Skeletal muscle satellite cell (primary cell): ENCODE measurements around the gene TCEA3.

Source experiments
- H3K27me3 ChIP-seq: 2 replicates; pipeline ENCODE4 v1.7.0; 2013; ENCODE audit warnings: low read length; ENCODE audit not compliant: control insufficient read depth, insufficient read depth
- H3K36me3 ChIP-seq: 2 replicates; pipeline ENCODE4 v1.7.0; 2013; ENCODE audit warnings: mild to moderate bottlenecking, control low read depth, low read length; ENCODE audit not compliant: insufficient read depth
- H3K4me1 ChIP-seq: 2 replicates; pipeline ENCODE4 v1.7.0; 2013; ENCODE audit warnings: low read length; ENCODE audit not compliant: control insufficient read depth, insufficient read depth
- H3K4me2 ChIP-seq: 2 replicates; pipeline ENCODE4 v1.7.0; 2013; ENCODE audit warnings: mild to moderate bottlenecking, low read length
- H3K4me3 ChIP-seq: 2 replicates; pipeline ENCODE4 v1.7.0; 2013; ENCODE audit warnings: low read length
- H3K9ac ChIP-seq: 2 replicates; pipeline ENCODE4 v1.7.0; 2013; ENCODE audit warnings: mild to moderate bottlenecking, low read depth, low read length, moderate library complexity
- H3K9me3 ChIP-seq: replicated peaks from 2 replicates; pipeline ENCODE4 v1.7.0; 2013; ENCODE audit warnings: mild to moderate bottlenecking, control low read depth, low read length

Gene TCEA3

GRCh38 chr1:23460519-23460918 lies 36.0 kb upstream of the TCEA3 start:
- H3K9me3 ChIP-seq: no peaks in the 10 kb centered on the region
- H3K9ac ChIP-seq: no peak overlapping the region
- H3K36me3 ChIP-seq: no peaks in the 10 kb centered on the region
- H3K4me1 ChIP-seq: no peaks in the 10 kb centered on the region
- H3K4me2 ChIP-seq: no peak overlapping the region
- peaks cover 4% of the 10 kb centered on the region for H3K27me3 ChIP-seq
- no peak overlapping the region for H3K4me3 ChIP-seq

GRCh38 chr1:23459338-23459757 lies 34.8 kb upstream of the TCEA3 start:
- no peaks in the 10 kb centered on the region for H3K9me3 ChIP-seq
- H3K4me1 ChIP-seq: no peaks in the 10 kb centered on the region
- no peak overlapping the region for H3K4me3 ChIP-seq
- no peak overlapping the region for H3K9ac ChIP-seq
- H3K36me3 ChIP-seq: no peaks in the 10 kb centered on the region
- no peak overlapping the region for H3K4me2 ChIP-seq
- H3K27me3 ChIP-seq: peaks cover 4% of the 10 kb centered on the region

GRCh38 chr1:23456226-23456625 lies 31.7 kb upstream of the TCEA3 start:
- Histone ChIP-seq H3K36me3 (no peaks in the 10 kb centered on the region), H3K9me3 (no peaks in the 10 kb centered on the region), H3K9ac (no peak overlapping the region), H3K4me3 (no peak overlapping the region), H3K4me2 (no peak overlapping the region), H3K4me1 (peaks cover 5% of the 10 kb centered on the region), H3K27me3 (no peaks in the 10 kb centered on the region)

GRCh38 chr1:23453455-23454000 lies 29.0 kb upstream of the TCEA3 start:
- no peaks in the 10 kb centered on the region for H3K9me3 ChIP-seq
- peaks cover 5% of the 10 kb centered on the region for H3K4me1 ChIP-seq

GRCh38 chr1:23452011-23452411 lies 27.5 kb upstream of the TCEA3 start:
- Histone ChIP-seq H3K9me3 (no peaks in the 10 kb centered on the region), H3K4me2 (no peak overlapping the region), H3K9ac (no peak overlapping the region), H3K27me3 (no peaks in the 10 kb centered on the region), H3K36me3 (no peaks in the 10 kb centered on the region), H3K4me3 (no peak overlapping the region), H3K4me1 (peaks cover 5% of the 10 kb centered on the region)

More at GRCh38 chr1:23453455-23454000, 29.0 kb upstream of the TCEA3 start:
- no peaks in the 10 kb centered on the region for H3K36me3 ChIP-seq
- no peak overlapping the region for H3K4me3 ChIP-seq
- no peak overlapping the region for H3K9ac ChIP-seq
- no peak overlapping the region for H3K4me2 ChIP-seq
- no peaks in the 10 kb centered on the region for H3K27me3 ChIP-seq

GRCh38 chr1:23451441-23451840 lies 26.9 kb upstream of the TCEA3 start:
- Histone ChIP-seq H3K9ac (no peak overlapping the region), H3K4me3 (no peak overlapping the region), H3K4me1 (peaks cover 5% of the 10 kb centered on the region), H3K27me3 (no peaks in the 10 kb centered on the region), H3K36me3 (no peaks in the 10 kb centered on the region), H3K4me2 (no peak overlapping the region), H3K9me3 (no peaks in the 10 kb centered on the region)

- no peak overlapping the region for H3K4me2 ChIP-seq
- H3K4me1 ChIP-seq: peaks cover 5% of the 10 kb centered on the region
- H3K9ac ChIP-seq: no peak overlapping the region
- H3K9me3 ChIP-seq: no peaks in the 10 kb centered on the region
- H3K27me3 ChIP-seq: no peaks in the 10 kb centered on the region
- H3K4me3 ChIP-seq: no peak overlapping the region
- no peaks in the 10 kb centered on the region for H3K36me3 ChIP-seq
Observed at GRCh38 chr1:23450894-23451293, 26.3 kb upstream of the TCEA3 start.

GRCh38 chr1:23449958-23450357 lies 25.4 kb upstream of the TCEA3 start:
- Histone ChIP-seq H3K4me1 (peaks cover 5% of the 10 kb centered on the region), H3K4me2 (no peak overlapping the region), H3K9ac (no peak overlapping the region), H3K36me3 (no peaks in the 10 kb centered on the region), H3K4me3 (no peak overlapping the region), H3K9me3 (no peaks in the 10 kb centered on the region), H3K27me3 (no peaks in the 10 kb centered on the region)

GRCh38 chr1:23449306-23449705 lies 24.8 kb upstream of the TCEA3 start:
- Histone ChIP-seq H3K36me3 (no peaks in the 10 kb centered on the region), H3K4me2 (no peak overlapping the region), H3K4me3 (no peak overlapping the region), H3K4me1 (peaks cover 7% of the 10 kb centered on the region), H3K9ac (no peak overlapping the region), H3K9me3 (no peaks in the 10 kb centered on the region), H3K27me3 (no peaks in the 10 kb centered on the region)

- no peak overlapping the region for H3K4me3 ChIP-seq
- H3K36me3 ChIP-seq: no peaks in the 10 kb centered on the region
- no peaks in the 10 kb centered on the region for H3K27me3 ChIP-seq
- H3K9me3 ChIP-seq: no peaks in the 10 kb centered on the region
- H3K9ac ChIP-seq: no peak overlapping the region
- peaks cover 8% of the 10 kb centered on the region for H3K4me1 ChIP-seq
- H3K4me2 ChIP-seq: no peak overlapping the region
Observed at GRCh38 chr1:23448846-23449245, 24.3 kb upstream of the TCEA3 start.

GRCh38 chr1:23446661-23447310 lies 22.2 kb upstream of the TCEA3 start:
- H3K9ac ChIP-seq: no peak overlapping the region
- H3K4me3 ChIP-seq: no peak overlapping the region
- H3K9me3 ChIP-seq: no peaks in the 10 kb centered on the region
- no peaks in the 10 kb centered on the region for H3K27me3 ChIP-seq
- H3K4me2 ChIP-seq: no peak overlapping the region
- peaks cover 3% of the 10 kb centered on the region for H3K4me1 ChIP-seq
- no peaks in the 10 kb centered on the region for H3K36me3 ChIP-seq
